Activated CD4-positive, alpha-beta T cell treated with anti-CD3 and anti-CD28 coated beads, Interleukin-2, Interleukin-4, amounts not matched to agents 100 ng/mL and 50 ng/mL, durations not matched to agents 16 hours and 8 hours (primary cell): Measurements from ENCODE around the gene CEACAM21.

Source experiments
- DNase-seq: peaks from one replicate; pipeline ENCODE4 v3.0.0-alpha.2; 2020; ENCODE audit warnings: low spot score

Gene CEACAM21

GRCh38 chr19:41575998-41576397, at the start of gene CEACAM21:
TSS of gene CEACAM21 (plus strand) at chr19:41576166. CDS start at chr19:41576275, 109 bp downstream.
- DNase-seq: peak; percentile 63

- no peak for DNase-seq
Observed at GRCh38 chr19:41527089-41527488, 48.9 kb upstream of the CEACAM21 start.

GRCh38 chr19:41528106-41528505, 47.9 kb upstream of the CEACAM21 start:
- DNase-seq: no peak

- no peak for DNase-seq
Observed at GRCh38 chr19:41529484-41530183, 46.3 kb upstream of the CEACAM21 start.

- no peak for DNase-seq
Observed at GRCh38 chr19:41530184-41530534, 45.8 kb upstream of the CEACAM21 start.

GRCh38 chr19:41530761-41531301, 45.1 kb upstream of the CEACAM21 start:
- no peak for DNase-seq

- peak; percentile 88 for DNase-seq
Observed at GRCh38 chr19:41531438-41532311, 44.3 kb upstream of the CEACAM21 start.

GRCh38 chr19:41532526-41532925, 43.4 kb upstream of the CEACAM21 start:
- no peak for DNase-seq

GRCh38 chr19:41533671-41534215, 42.2 kb upstream of the CEACAM21 start:
- DNase-seq: no peak

- DNase-seq: no peak
Observed at GRCh38 chr19:41535029-41535622, 40.8 kb upstream of the CEACAM21 start.

GRCh38 chr19:41537789-41538188, 38.2 kb upstream of the CEACAM21 start:
- no peak for DNase-seq

- DNase-seq: no peak
Observed at GRCh38 chr19:41540041-41540695, 35.8 kb upstream of the CEACAM21 start.

- DNase-seq: peak; percentile 83
Observed at GRCh38 chr19:41541990-41542584, 33.9 kb upstream of the CEACAM21 start.

- DNase-seq: no peak
Observed at GRCh38 chr19:41542622-41543021, 33.3 kb upstream of the CEACAM21 start.

GRCh38 chr19:41543582-41543981, 32.4 kb upstream of the CEACAM21 start:
- no peak for DNase-seq

GRCh38 chr19:41545547-41545946, 30.4 kb upstream of the CEACAM21 start:
- DNase-seq: no peak

- peak; percentile 68 for DNase-seq
Observed at GRCh38 chr19:41546386-41546789, 29.6 kb upstream of the CEACAM21 start.

- DNase-seq: no peak
Observed at GRCh38 chr19:41546961-41547360, 29.0 kb upstream of the CEACAM21 start.

GRCh38 chr19:41547569-41547968, 28.4 kb upstream of the CEACAM21 start:
- DNase-seq: no peak

GRCh38 chr19:41548047-41548446, 27.9 kb upstream of the CEACAM21 start:
- DNase-seq: no peak

GRCh38 chr19:41548954-41549688, 26.8 kb upstream of the CEACAM21 start:
- peak; percentile 86 for DNase-seq
